Tibial nerve (tissue), 4 donors: ENCODE results near the gene EID2B.

ENCODE experiments used
- CTCF ChIP-seq, 5 experiments: fragments of 200-600 bp in 3 of 5; fragments of 450-650 bp in 2 of 5; sonication (generic) in 3 of 5; IDR thresholded peaks; one replicate each; pipeline ENCODE4 v1.5.1; 2016 to 2019; ENCODE audit warnings: antibody characterized with exemption in 5 of 5, mild to moderate bottlenecking in 3 of 5, moderate library complexity in 2 of 5
- EP300 ChIP-seq, 2 donors: sonication (generic); formaldehyde crosslinking; IDR thresholded peaks; one replicate each; pipeline ENCODE4 v1.6.1; 2017; ENCODE audit warnings: antibody characterized with exemption in 2 of 2, mild to moderate bottlenecking in 1 of 2
- POLR2A ChIP-seq, 2 donors: fragments of 450-650 bp; IDR thresholded peaks; one replicate each; pipeline ENCODE4 v1.6.1; 2017; ENCODE audit warnings: antibody characterized with exemption in 2 of 2, mild to moderate bottlenecking in 2 of 2, moderate library complexity in 2 of 2

GRCh38 chr19:39509233-39509632 is 23.4 kb downstream of the EID2B start:
- TF ChIP-seq CTCF (IDR thresholded peaks at IDR 0.05), result no peak
- TF ChIP-seq POLR2A (IDR thresholded peaks at IDR 0.05), result no peak
- TF ChIP-seq EP300 (IDR thresholded peaks at IDR 0.05), result no peak
